ENCODE measurements around the gene NPIPA1.
"Not testable (repeated sequence)": the region's sequence is repeated elsewhere in the genome, so short reads cannot be mapped to it uniquely, and the experiment has no call there.

DNA sequence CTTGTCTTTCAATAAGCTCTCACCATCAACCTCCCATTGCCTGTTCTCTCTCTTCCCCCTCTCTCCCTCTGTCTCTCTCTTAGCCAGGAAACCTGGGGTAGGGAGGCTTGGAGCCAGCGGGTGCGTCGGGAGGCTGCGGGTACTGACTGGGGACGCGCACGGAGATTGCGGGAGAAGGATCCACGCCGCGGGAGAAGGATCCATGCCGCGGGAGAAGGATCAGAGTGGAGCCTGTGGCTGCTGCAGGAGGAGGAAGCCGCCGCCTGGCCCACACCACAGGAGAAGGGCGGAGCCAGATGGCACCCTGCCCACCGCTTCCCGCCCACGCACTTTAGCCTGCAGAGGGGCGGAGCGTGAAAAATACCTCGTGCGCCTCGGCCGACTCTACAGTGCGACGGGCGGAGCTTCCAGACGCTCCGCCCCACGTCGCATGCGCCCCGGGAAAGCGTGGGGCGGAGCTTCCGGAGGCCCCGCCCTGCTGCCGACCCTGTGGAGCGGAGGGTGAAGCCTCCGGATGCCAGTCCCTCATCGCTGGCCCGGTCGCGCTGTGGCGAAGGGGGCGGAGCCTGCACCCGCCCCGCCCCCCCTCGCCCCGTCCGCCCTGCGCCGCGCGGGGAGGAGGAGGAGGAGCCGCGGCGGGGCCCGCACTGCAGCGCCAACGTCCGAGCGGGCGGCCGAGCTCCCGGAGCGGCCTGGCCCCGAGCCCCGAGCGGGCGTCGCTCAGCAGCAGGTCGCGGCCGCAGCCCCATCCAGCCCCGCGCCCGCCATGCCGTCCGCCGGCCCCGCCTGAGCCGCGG is 26.2 kb upstream of the NPIPA1 start:
- TF ChIP-seq, protein P1, sequence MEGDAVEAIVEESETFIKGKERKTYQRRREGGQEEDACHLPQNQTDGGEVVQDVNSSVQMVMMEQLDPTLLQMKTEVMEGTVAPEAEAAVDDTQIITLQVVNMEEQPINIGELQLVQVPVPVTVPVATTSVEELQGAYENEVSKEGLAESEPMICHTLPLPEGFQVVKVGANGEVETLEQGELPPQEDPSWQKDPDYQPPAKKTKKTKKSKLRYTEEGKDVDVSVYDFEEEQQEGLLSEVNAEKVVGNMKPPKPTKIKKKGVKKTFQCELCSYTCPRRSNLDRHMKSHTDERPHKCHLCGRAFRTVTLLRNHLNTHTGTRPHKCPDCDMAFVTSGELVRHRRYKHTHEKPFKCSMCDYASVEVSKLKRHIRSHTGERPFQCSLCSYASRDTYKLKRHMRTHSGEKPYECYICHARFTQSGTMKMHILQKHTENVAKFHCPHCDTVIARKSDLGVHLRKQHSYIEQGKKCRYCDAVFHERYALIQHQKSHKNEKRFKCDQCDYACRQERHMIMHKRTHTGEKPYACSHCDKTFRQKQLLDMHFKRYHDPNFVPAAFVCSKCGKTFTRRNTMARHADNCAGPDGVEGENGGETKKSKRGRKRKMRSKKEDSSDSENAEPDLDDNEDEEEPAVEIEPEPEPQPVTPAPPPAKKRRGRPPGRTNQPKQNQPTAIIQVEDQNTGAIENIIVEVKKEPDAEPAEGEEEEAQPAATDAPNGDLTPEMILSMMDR (conservative IDR thresholded peaks at IDR 0.05 in 1 of 2, IDR thresholded peaks at IDR 0.05 in 1 of 2; ENCODE audit: low read depth in 1 of 2, low read length in 2 of 2): not testable (repeated sequence)
- not testable (repeated sequence) for TF ChIP-seq EZH2 (IDR thresholded peaks at IDR 0.05; ENCODE audit: low read length, missing control alignments)
